CD4-positive, alpha-beta T cell treated with Interleukin-10 for 1 hour (primary cell): Measurements from ENCODE around the gene KCNT2.
"Not testable (repeated sequence)": the region's sequence is repeated elsewhere in the genome, so short reads cannot be mapped to it uniquely, and the experiment has no call there.

Source experiments
- DNase-seq: peaks from one replicate; pipeline ENCODE4 v3.0.0-alpha.2; 2020

Gene KCNT2

GRCh38 chr1:196590012-196590708 lies 18.1 kb downstream of the KCNT2 start:
- DNase-seq = no peak

- DNase-seq = no peak
These were observed 23.5 kb downstream of the KCNT2 start for GRCh38 chr1:196584696-196585095.

GRCh38 chr1:196577386-196577785 lies 30.9 kb downstream of the KCNT2 start:
- DNase-seq = no peak

- no peak for DNase-seq
These were observed 35.0 kb downstream of the KCNT2 start for GRCh38 chr1:196573226-196573625.

- DNase-seq = no peak
These were observed 41.0 kb downstream of the KCNT2 start for GRCh38 chr1:196567238-196567637.

- DNase-seq = no peak
These were observed 44.5 kb downstream of the KCNT2 start for GRCh38 chr1:196563768-196564167.

- no peak for DNase-seq
These were observed 48.9 kb downstream of the KCNT2 start for GRCh38 chr1:196559314-196559713.

GRCh38 chr1:196558411-196558810 lies 49.8 kb downstream of the KCNT2 start:
- DNase-seq = no peak

GRCh38 chr1:196557797-196558196 lies 50.4 kb downstream of the KCNT2 start:
- no peak for DNase-seq

GRCh38 chr1:196550731-196551130 lies 57.5 kb downstream of the KCNT2 start:
- no peak for DNase-seq

GRCh38 chr1:196546272-196547111 lies 61.7 kb downstream of the KCNT2 start:
- DNase-seq = no peak

GRCh38 chr1:196545222-196545621 lies 63.0 kb downstream of the KCNT2 start:
- DNase-seq = no peak

GRCh38 chr1:196544617-196545016 lies 63.6 kb downstream of the KCNT2 start:
- no peak for DNase-seq

GRCh38 chr1:196543833-196544232 lies 64.4 kb downstream of the KCNT2 start:
- DNase-seq = no peak

GRCh38 chr1:196538473-196538872 lies 69.8 kb downstream of the KCNT2 start:
- DNase-seq = no peak

GRCh38 chr1:196535727-196536126 lies 72.5 kb downstream of the KCNT2 start:
- peak; percentile 14 for DNase-seq

GRCh38 chr1:196531737-196532524 lies 76.3 kb downstream of the KCNT2 start:
- no peak for DNase-seq

GRCh38 chr1:196527919-196528318 lies 80.3 kb downstream of the KCNT2 start:
- no peak for DNase-seq

- DNase-seq = not testable (repeated sequence)
These were observed 85.5 kb downstream of the KCNT2 start for GRCh38 chr1:196522574-196523345.

GRCh38 chr1:196517193-196517592 lies 91.0 kb downstream of the KCNT2 start:
- no peak for DNase-seq

- DNase-seq = no peak
These were observed 91.9 kb downstream of the KCNT2 start for GRCh38 chr1:196516373-196516772.

- no peak for DNase-seq
These were observed 92.3 kb downstream of the KCNT2 start for GRCh38 chr1:196515904-196516303.

- no peak for DNase-seq
These were observed 94.4 kb downstream of the KCNT2 start for GRCh38 chr1:196513821-196514220.
